ENCODE data around the gene TSNAX. TPM values are rescaled to one million over a fixed set of nuclear protein-coding genes. Genes with fewer than 3 reads are reported as not detected.

TSNAX gene
- total and polyA plus RNA-seq, 2 of the 4 experiments (the other 2 are of a cell fraction): 19.6 to 60.6 TPM

DNA sequence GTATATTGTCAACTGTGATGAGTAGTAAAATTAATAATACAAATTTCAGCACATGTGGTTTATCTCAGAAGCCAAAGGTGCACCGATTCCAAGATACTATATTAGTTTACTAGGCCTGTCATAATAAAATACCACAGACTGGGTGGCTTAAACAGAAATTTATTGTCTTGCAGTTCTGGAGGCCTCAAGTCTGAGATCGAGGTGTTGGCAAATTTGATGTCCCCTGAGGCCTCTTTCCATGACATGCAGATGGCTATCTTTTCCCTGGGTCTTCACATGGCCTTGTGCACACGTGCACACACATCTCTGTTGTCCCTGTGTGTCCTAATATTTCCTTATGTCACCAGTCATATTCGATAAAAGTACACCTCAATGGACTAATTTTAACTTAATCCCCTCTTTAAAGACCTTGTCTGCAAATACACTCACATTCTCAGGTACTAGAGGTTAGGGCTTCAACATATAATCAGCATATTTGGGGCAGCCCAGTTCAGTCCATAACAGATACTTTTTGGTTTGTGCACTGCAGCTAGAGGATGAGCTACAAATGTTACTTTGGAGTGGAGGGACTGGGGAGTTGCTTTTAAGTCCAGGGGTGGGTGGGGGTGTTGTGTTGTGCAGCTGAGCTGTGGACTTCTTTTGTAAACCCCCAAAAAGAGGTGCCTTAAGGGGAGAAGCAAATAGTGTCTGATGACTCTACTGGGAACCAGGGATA, 21.4 kb downstream of the TSNAX start:
- Histone ChIP-seq H3K4me1 (ENCODE audit: control insufficient read depth, insufficient read depth, low read length) (no peaks in the 10 kb centered on the region), H2BK120ac (ENCODE audit: low read depth, low read length) (no peak overlapping the region), H3K4me3 (ENCODE audit: insufficient read depth, low read depth, low read length) (no peak overlapping the region), H2BK20ac (ENCODE audit: low read depth, low read length) (no peak overlapping the region), H3K9ac (ENCODE audit: low read depth, low read length) (no peak overlapping the region), H2BK15ac (ENCODE audit: low read depth, low read length) (no peak overlapping the region), H4K91ac (ENCODE audit: insufficient read depth, low read depth, low read length) (no peak overlapping the region), H3K9me3 (ENCODE audit: control insufficient read depth, insufficient read depth, low read length) (no peaks in the 10 kb centered on the region), H2AFZ (replicated peaks; ENCODE audit: low read length, poor library complexity) (no peak overlapping the region), H3K27ac (ENCODE audit: insufficient read depth, low read length) (no peak overlapping the region), H3K27me3 (ENCODE audit: control insufficient read depth, insufficient read depth, low read length) (no peaks in the 10 kb centered on the region), H3K4me2 (ENCODE audit: low read depth, low read length) (no peak overlapping the region), H3K9me1 (ENCODE audit: insufficient read depth, low read length) (no peaks in the 10 kb centered on the region), H3K79me1 (ENCODE audit: low read depth in 1 of 2, low read length in 2 of 2) (peaks cover 8 to 28% of the 10 kb centered on the region in 2 experiments), H4K5ac (ENCODE audit: low read depth, low read length) (no peak overlapping the region), H3K4ac (ENCODE audit: low read depth, low read length) (no peak overlapping the region), H3K18ac (ENCODE audit: low read depth, low read length) (no peak overlapping the region), H2AK5ac (ENCODE audit: low read depth, low read length) (no peak overlapping the region), H2BK5ac (ENCODE audit: low read depth, low read length, poor library complexity, severe bottlenecking) (no peak overlapping the region), H2AK9ac (replicated peaks; ENCODE audit: low read depth, low read length, poor library complexity) (no peak overlapping the region), H3K36me3 (ENCODE audit: control insufficient read depth, insufficient read depth, low read length) (peaks cover 6% of the 10 kb centered on the region; the same call in 1 of the 2 replicates), H3K23ac (ENCODE audit: low read depth, low read length) (no peak overlapping the region), H3K56ac (ENCODE audit: extremely low read depth, insufficient read depth, low read length) (no peak overlapping the region), H3K14ac (replicated peaks; ENCODE audit: low read depth, low read length) (no peak overlapping the region), H4K20me1 (ENCODE audit: insufficient read depth, low read length) (0 out of 2 replicates have a peak, but pooled peaks cover 3% of the 10 kb centered on the region), H4K8ac (ENCODE audit: low read depth in 2 of 2, low read length in 2 of 2) (no peak overlapping the region)
- no peak for ATAC-seq (ENCODE audit: low read depth)
- POLR2A ChIA-PET (ENCODE audit: unreplicated experiment): no interaction called here
- intact Hi-C loops (cut with micrococcal nuclease): no loop called here
- dilution Hi-C loops (cut with HindIII; ENCODE audit: low sequenced_read_pairs, unreplicated experiment): no loop called here
- CTCF ChIA-PET: no interaction called here
- no peak for TF ChIP-seq MAFK (IDR thresholded peaks at IDR 0.05; ENCODE audit: low read depth, low read length)
- TF ChIP-seq, protein P1, sequence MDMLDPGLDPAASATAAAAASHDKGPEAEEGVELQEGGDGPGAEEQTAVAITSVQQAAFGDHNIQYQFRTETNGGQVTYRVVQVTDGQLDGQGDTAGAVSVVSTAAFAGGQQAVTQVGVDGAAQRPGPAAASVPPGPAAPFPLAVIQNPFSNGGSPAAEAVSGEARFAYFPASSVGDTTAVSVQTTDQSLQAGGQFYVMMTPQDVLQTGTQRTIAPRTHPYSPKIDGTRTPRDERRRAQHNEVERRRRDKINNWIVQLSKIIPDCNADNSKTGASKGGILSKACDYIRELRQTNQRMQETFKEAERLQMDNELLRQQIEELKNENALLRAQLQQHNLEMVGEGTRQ (IDR thresholded peaks at IDR 0.05; ENCODE audit: low read depth, low read length): no peak
- TF ChIP-seq NFE2L2 (IDR thresholded peaks at IDR 0.05; ENCODE audit: low read depth, low read length): no peak
- no peak for TF ChIP-seq MAZ (IDR thresholded peaks at IDR 0.05; ENCODE audit: borderline replicate concordance, low read depth, low read length)
- TF ChIP-seq, protein P2, sequence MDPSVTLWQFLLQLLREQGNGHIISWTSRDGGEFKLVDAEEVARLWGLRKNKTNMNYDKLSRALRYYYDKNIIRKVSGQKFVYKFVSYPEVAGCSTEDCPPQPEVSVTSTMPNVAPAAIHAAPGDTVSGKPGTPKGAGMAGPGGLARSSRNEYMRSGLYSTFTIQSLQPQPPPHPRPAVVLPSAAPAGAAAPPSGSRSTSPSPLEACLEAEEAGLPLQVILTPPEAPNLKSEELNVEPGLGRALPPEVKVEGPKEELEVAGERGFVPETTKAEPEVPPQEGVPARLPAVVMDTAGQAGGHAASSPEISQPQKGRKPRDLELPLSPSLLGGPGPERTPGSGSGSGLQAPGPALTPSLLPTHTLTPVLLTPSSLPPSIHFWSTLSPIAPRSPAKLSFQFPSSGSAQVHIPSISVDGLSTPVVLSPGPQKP (IDR thresholded peaks at IDR 0.05; ENCODE audit: borderline replicate concordance, low read depth, low read length): no peak
- no peak for TF ChIP-seq CHD1 (IDR thresholded peaks at IDR 0.05; ENCODE audit: low read depth, low read length)
- no peak for TF ChIP-seq BHLHE40 (IDR thresholded peaks at IDR 0.05; ENCODE audit: low read depth, low read length)
- TF ChIP-seq CEBPB (IDR thresholded peaks at IDR 0.05; ENCODE audit: low read depth, low read length): no peak
- DNase-seq: no peak
- WGBS, 2 experiments (ENCODE audit: extremely low coverage in 2 of 2, insufficient read length in 1 of 2): 69% methylated on average over 3 of the region's 4 CpGs; no CpG with 5 or more reads in 1 of the 2 experiments
- in situ Hi-C loops (cut with MboI; ENCODE audit: low sequenced_read_pairs): no loop called here
- no TSS peak for BruUV-seq (replicated peaks)

Measured in IMR-90 (cell line).